GM23338 (cell line): ENCODE data around the gene MYG1. TPM values are rescaled to one million over a fixed set of nuclear protein-coding genes. Genes with fewer than 3 reads are reported as not detected.

Experiments
- ATAC-seq: fragments of 200-7000 bp; cut with Tn5 transposase; 3 replicates; pipeline ENCODE4 v1.9.1; 2020
- DNase-seq: peaks from one replicate; pipeline ENCODE4 v3.0.0-alpha.2; 2015; ENCODE audit warnings: low spot score
- H2AFZ ChIP-seq: fragments of 200-600 bp; sonication (generic); 2 replicates; pipeline ENCODE4 v1.8.0; 2016; ENCODE audit warnings: antibody characterized with exemption, mild to moderate bottlenecking, moderate library complexity
- H3F3A ChIP-seq: fragments of 200-600 bp; sonication (generic); replicated peaks from 2 replicates; pipeline ENCODE4 v1.8.0; 2017; ENCODE audit warnings: antibody characterized with exemption, mixed run types, low read depth
- H3K27ac ChIP-seq: fragments of 200-600 bp; sonication (generic); 2 replicates; pipeline ENCODE4 v1.6.1; 2016; ENCODE audit warnings: low read depth
- H3K27me3 ChIP-seq: fragments of 200-600 bp; sonication (generic); 2 replicates; pipeline ENCODE4 v1.8.0; 2016; ENCODE audit warnings: mild to moderate bottlenecking, mixed run types, moderate library complexity; ENCODE audit not compliant: insufficient read depth
- H3K36me3 ChIP-seq: fragments of 200-600 bp; sonication (generic); 2 replicates; pipeline ENCODE4 v1.8.0; 2016; ENCODE audit warnings: mild to moderate bottlenecking; ENCODE audit not compliant: insufficient read depth
- H3K4me1 ChIP-seq: fragments of 200-600 bp; sonication (generic); 2 replicates; pipeline ENCODE4 v1.8.0; 2016; ENCODE audit warnings: mild to moderate bottlenecking, moderate library complexity; ENCODE audit not compliant: insufficient read depth
- H3K4me2 ChIP-seq: fragments of 200-600 bp; sonication (generic); 2 replicates; pipeline ENCODE4 v1.7.1; 2017; ENCODE audit warnings: mixed run types
- H3K4me3 ChIP-seq: fragments of 200-600 bp; sonication (generic); 2 replicates; pipeline ENCODE4 v1.6.1; 2016; ENCODE audit warnings: mixed run types
- H3K79me2 ChIP-seq: fragments of 200-600 bp; sonication (generic); replicated peaks from 2 replicates; pipeline ENCODE4 v1.8.0; 2017; ENCODE audit warnings: mild to moderate bottlenecking; ENCODE audit not compliant: insufficient read depth
- H3K9me2 ChIP-seq: fragments of 200-600 bp; sonication (generic); 2 replicates; pipeline ENCODE4 v1.8.0; 2017; ENCODE audit not compliant: insufficient read depth
- H4K20me1 ChIP-seq: fragments of 200-600 bp; sonication (generic); replicated peaks from 2 replicates; pipeline ENCODE4 v1.8.0; 2017; ENCODE audit warnings: mild to moderate bottlenecking; ENCODE audit not compliant: insufficient read depth
- H3K27ac Mint-ChIP-seq: 2 replicates; pipeline ENCODE4 v1.8.0; 2020; ENCODE audit warnings: inconsistent platforms, mild to moderate bottlenecking, moderate library complexity, mixed read lengths
- H3K27me3 Mint-ChIP-seq: 3 replicates; pipeline ENCODE4 v1.8.0; 2022; ENCODE audit warnings: low read depth, mild to moderate bottlenecking, moderate library complexity, mixed read lengths, inconsistent platforms; ENCODE audit not compliant: insufficient read depth, poor library complexity
- H3K36me3 Mint-ChIP-seq: 3 replicates; pipeline ENCODE4 v1.8.0; 2021; ENCODE audit warnings: low read depth, mild to moderate bottlenecking, inconsistent platforms, moderate library complexity, mixed read lengths
- H3K4me1 Mint-ChIP-seq: 3 replicates; pipeline ENCODE4 v1.8.0; 2020; ENCODE audit warnings: mild to moderate bottlenecking, inconsistent platforms, mixed read lengths
- H3K4me3 Mint-ChIP-seq: 3 replicates; pipeline ENCODE4 v1.8.0; 2021; ENCODE audit warnings: moderate library complexity, mild to moderate bottlenecking, inconsistent platforms, mixed read lengths
- H3K9me3 Mint-ChIP-seq: 3 replicates; pipeline ENCODE4 v1.8.0; 2020; ENCODE audit warnings: moderate library complexity, mild to moderate bottlenecking, inconsistent platforms, mixed read lengths
- EZH2phosphoT487 ChIP-seq: fragments of 200-600 bp; sonication (generic); IDR thresholded peaks from one replicate; pipeline ENCODE4 v1.8.1; 2018; ENCODE audit warnings: antibody characterized with exemption; ENCODE audit not compliant: unreplicated experiment
- JUNB ChIP-seq: IDR thresholded peaks from one replicate; pipeline ENCODE4 v1.6.1; 2016; ENCODE audit warnings: antibody characterized with exemption; ENCODE audit not compliant: unreplicated experiment
- ZNF114 ChIP-seq: fragments of 250-450 bp; sonication (Bioruptor Pico); IDR thresholded peaks from 2 replicates; pipeline ENCODE4 v1.5.0; 2020; ENCODE audit warnings: mild to moderate bottlenecking, moderate library complexity
- polyA plus RNA-seq: library from polyadenylated mRNA; unstranded; fragments of >200 nt; fragmentation: Nextera tagmentation; extraction: Ambion mirVana; gene quantifications from 2 replicates; pipeline ENCODE4 v1.2.1, GENCODE V29; 2016
- total RNA-seq: library from RNA; depleted of rRNA; stranded (reverse); fragments of >200 nt; shearing (Covaris generic); gene quantifications from 2 replicates; pipeline ENCODE4 v1.2.3, GENCODE V29; 2014
- TF ChIP-seq, protein P1 (sequence below): fragments of 250-450 bp; sonication (Bioruptor Pico); IDR thresholded peaks from 2 replicates; pipeline ENCODE4 v1.5.0; 2020; ENCODE audit warnings: mild to moderate bottlenecking, moderate library complexity
- TF ChIP-seq, protein P2 (sequence below): IDR thresholded peaks from 2 replicates; pipeline ENCODE4 v1.6.1; 2016; ENCODE audit warnings: antibody characterized with exemption

The MYG1 gene
- total and polyA plus RNA-seq, 2 experiments from 2014 or later: 66.5 to 94.2 TPM

DNA sequence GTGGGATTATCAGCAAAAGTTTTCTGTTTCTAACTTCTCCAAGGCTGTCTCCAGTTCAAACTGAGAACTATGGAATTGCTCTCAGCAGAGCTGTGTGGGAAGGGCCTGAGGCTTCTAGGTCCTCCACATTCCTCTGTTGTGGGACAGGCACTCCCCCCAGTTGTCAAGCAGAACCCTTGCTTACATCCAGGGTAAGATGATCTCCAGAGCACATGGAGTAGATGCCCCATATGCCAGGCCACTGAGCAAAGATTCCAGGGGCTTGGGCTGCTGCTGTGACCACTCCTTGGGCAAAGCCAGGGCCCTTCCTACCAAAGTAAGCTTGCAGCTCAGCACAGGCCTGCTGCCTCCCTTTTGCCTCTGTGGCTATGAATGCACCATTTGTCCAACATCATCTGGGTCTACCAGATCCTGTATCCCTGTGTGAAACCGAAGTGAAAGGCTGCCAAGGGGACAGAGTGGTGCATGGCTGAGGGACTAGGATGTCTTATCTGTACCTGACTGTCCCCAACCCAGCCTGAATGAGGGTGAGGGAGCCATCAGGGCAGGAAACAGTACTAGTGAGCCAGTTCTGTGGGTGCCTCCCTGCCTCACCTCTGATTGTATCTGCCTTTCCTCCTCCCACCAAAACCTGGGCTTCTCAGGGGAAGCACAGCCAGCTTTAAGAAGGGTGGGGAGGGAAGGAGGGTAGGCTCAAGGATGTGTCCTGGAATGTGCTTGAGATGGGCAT, 44.5 kb upstream of the MYG1 start (continued):
- TF ChIP-seq, protein P1, sequence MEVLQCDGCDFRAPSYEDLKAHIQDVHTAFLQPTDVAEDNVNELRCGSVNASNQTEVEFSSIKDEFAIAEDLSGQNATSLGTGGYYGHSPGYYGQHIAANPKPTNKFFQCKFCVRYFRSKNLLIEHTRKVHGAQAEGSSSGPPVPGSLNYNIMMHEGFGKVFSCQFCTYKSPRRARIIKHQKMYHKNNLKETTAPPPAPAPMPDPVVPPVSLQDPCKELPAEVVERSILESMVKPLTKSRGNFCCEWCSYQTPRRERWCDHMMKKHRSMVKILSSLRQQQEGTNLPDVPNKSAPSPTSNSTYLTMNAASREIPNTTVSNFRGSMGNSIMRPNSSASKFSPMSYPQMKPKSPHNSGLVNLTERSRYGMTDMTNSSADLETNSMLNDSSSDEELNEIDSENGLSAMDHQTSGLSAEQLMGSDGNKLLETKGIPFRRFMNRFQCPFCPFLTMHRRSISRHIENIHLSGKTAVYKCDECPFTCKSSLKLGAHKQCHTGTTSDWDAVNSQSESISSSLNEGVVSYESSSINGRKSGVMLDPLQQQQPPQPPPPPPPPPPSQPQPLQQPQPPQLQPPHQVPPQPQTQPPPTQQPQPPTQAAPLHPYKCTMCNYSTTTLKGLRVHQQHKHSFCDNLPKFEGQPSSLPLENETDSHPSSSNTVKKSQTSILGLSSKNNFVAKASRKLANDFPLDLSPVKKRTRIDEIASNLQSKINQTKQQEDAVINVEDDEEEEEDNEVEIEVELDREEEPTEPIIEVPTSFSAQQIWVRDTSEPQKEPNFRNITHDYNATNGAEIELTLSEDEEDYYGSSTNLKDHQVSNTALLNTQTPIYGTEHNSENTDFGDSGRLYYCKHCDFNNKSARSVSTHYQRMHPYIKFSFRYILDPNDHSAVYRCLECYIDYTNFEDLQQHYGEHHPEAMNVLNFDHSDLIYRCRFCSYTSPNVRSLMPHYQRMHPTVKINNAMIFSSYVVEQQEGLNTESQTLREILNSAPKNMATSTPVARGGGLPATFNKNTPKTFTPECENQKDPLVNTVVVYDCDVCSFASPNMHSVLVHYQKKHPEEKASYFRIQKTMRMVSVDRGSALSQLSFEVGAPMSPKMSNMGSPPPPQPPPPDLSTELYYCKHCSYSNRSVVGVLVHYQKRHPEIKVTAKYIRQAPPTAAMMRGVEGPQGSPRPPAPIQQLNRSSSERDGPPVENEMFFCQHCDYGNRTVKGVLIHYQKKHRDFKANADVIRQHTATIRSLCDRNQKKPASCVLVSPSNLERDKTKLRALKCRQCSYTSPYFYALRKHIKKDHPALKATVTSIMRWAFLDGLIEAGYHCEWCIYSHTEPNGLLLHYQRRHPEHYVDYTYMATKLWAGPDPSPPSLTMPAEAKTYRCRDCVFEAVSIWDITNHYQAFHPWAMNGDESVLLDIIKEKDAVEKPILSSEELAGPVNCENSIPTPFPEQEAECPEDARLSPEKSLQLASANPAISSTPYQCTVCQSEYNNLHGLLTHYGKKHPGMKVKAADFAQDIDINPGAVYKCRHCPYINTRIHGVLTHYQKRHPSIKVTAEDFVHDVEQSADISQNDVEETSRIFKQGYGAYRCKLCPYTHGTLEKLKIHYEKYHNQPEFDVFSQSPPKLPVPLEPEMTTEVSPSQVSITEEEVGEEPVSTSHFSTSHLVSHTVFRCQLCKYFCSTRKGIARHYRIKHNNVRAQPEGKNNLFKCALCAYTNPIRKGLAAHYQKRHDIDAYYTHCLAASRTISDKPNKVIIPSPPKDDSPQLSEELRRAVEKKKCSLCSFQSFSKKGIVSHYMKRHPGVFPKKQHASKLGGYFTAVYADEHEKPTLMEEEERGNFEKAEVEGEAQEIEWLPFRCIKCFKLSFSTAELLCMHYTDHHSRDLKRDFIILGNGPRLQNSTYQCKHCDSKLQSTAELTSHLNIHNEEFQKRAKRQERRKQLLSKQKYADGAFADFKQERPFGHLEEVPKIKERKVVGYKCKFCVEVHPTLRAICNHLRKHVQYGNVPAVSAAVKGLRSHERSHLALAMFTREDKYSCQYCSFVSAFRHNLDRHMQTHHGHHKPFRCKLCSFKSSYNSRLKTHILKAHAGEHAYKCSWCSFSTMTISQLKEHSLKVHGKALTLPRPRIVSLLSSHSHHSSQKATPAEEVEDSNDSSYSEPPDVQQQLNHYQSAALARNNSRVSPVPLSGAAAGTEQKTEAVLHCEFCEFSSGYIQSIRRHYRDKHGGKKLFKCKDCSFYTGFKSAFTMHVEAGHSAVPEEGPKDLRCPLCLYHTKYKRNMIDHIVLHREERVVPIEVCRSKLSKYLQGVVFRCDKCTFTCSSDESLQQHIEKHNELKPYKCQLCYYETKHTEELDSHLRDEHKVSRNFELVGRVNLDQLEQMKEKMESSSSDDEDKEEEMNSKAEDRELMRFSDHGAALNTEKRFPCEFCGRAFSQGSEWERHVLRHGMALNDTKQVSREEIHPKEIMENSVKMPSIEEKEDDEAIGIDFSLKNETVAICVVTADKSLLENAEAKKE (CRISPR knock-in tag): no peak
- TF ChIP-seq, protein P2, sequence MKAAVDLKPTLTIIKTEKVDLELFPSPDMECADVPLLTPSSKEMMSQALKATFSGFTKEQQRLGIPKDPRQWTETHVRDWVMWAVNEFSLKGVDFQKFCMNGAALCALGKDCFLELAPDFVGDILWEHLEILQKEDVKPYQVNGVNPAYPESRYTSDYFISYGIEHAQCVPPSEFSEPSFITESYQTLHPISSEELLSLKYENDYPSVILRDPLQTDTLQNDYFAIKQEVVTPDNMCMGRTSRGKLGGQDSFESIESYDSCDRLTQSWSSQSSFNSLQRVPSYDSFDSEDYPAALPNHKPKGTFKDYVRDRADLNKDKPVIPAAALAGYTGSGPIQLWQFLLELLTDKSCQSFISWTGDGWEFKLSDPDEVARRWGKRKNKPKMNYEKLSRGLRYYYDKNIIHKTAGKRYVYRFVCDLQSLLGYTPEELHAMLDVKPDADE: no peak

DNA sequence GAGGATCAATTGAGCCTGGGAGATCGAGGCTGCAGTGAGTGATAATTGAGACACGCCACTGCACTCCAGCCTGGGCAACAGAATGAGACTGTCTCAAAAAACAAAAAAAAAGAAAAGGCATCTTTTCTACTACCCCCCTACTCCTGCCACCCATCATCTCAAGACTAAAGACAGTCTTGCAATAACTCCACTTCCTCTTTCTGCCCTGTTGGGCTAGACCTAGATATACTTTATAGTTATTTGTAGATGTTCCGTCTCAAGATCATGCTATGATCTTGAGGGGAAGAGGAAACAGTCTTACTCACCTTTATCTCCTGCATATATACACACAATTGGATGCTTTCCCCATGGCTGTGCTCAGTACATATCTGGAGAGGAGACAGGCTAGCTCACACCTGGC, 43.5 kb upstream of the MYG1 start:
- ATAC-seq: no peak
- Histone ChIP-seq H3K9me2 (no peaks in the 10 kb centered on the region), H3K27me3 (no peaks in the 10 kb centered on the region), H3F3A (peaks cover 7% of the 10 kb centered on the region), H3K4me3 (no peak overlapping the region), H3K4me2 (no peak overlapping the region), H2AFZ (no peak overlapping the region), H3K27ac (no peak overlapping the region), H3K4me1 (peaks cover 9% of the 10 kb centered on the region), H3K36me3 (no peaks in the 10 kb centered on the region), H4K20me1 (no peaks in the 10 kb centered on the region), H3K79me2 (peaks cover 4% of the 10 kb centered on the region; the same call in 1 of the 2 replicates)
- Mint-ChIP-seq H3K9me3 (no peaks in the 10 kb centered on the region; the same call in 2 of the 3 replicates), H3K4me3 (no peak overlapping the region), H3K4me1 (peaks cover 16% of the 10 kb centered on the region), H3K27me3 (peaks cover 21% of the 10 kb centered on the region), H3K27ac (no peak overlapping the region), H3K36me3 (peaks cover 6% of the 10 kb centered on the region; the same call in 1 of the 3 replicates)
- no peak for DNase-seq
- no peak for TF ChIP-seq JUNB
- no peak for TF ChIP-seq EZH2phosphoT487
- no peak for TF ChIP-seq ZNF114 (CRISPR knock-in tag)
